ENCODE results near the gene CIB4.
"Not testable (repeated sequence)": the region's sequence is repeated elsewhere in the genome, so short reads cannot be mapped to it uniquely, and the experiment has no call there.

Gene CIB4

DNA sequence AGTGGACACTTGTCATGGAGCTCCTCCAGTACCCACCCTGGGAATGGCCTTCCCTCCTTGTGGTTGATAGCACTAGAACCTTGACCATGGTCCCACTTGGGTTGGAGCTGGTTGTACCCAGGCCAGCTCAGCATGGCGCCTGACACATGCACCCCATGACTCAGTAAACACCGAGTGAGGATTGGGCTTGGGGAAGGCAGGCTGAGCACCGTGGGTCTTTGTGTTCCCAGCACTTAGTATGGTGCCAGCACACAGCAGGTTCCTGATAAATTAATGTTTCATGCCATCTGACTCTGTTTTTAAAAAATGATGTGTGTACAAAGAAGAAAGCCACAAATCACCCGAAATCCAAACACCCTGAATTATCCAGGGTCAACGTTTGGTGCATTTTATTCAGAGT lies 69.8 kb downstream of the CIB4 start:
- in situ Hi-C loops (cut with MboI; ENCODE audit: low sequenced_read_pairs) = no loop called here

DNA sequence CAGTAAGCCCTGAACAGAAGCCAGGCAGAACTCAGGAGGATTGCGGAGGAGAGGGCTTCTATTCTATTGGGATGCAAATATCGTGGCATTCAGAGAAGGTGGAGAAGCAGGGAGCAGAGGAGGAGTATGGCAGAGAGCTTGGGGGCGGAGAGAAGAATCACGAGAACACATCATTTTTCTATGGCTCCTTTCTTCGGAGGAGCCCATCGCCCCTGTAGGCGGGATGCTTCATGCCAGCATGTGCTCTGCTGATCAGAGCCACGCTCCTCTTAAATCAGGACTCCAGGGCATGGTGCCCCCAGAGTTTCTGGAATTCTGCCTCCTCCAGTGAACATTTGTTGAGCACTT lies 71.1 kb downstream of the CIB4 start:
- in situ Hi-C loops (cut with MboI; ENCODE audit: low sequenced_read_pairs) = no loop called here

DNA sequence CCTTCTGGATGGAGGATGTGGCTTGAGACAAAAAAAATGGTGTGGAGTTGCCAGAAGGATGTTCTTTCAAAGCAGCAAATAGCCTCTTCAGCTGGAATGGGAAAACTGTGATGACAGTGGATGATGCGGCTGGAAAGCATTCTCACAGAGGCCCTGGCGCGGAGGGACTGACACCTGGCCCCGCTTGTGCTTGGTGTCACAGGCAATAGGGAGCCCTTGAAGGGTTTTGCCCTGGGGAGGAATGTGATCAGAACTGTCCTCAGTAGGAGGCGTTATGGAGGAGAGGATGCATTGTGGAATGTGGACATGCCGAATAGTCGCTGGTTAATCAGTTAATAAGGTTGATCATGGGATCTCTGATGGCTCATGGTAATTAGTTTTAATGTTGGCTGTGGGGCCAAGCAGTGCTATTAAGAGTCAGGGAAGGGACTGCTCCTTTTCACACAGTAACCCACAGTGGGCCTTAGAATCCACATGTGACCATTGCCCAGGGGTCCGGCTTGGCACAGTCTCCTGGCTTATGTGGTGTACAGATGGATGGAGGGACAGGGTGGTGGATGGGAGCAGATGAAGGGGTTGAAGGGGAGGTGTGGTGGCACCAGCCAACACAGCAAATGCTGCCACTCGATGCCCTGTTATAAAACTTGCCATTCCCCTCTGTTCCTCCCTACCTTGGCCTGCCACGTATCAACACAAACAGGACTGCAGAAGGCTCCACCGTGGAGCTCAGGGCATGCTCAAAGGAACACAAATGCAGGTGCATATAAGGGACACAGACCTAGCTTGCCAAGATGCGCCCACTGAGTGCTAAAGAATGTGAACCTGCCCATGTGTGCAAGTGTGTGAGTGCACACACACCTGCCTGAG lies 71.7 kb downstream of the CIB4 start:
- in situ Hi-C loops (cut with MboI; ENCODE audit: low sequenced_read_pairs) = no loop called here

DNA sequence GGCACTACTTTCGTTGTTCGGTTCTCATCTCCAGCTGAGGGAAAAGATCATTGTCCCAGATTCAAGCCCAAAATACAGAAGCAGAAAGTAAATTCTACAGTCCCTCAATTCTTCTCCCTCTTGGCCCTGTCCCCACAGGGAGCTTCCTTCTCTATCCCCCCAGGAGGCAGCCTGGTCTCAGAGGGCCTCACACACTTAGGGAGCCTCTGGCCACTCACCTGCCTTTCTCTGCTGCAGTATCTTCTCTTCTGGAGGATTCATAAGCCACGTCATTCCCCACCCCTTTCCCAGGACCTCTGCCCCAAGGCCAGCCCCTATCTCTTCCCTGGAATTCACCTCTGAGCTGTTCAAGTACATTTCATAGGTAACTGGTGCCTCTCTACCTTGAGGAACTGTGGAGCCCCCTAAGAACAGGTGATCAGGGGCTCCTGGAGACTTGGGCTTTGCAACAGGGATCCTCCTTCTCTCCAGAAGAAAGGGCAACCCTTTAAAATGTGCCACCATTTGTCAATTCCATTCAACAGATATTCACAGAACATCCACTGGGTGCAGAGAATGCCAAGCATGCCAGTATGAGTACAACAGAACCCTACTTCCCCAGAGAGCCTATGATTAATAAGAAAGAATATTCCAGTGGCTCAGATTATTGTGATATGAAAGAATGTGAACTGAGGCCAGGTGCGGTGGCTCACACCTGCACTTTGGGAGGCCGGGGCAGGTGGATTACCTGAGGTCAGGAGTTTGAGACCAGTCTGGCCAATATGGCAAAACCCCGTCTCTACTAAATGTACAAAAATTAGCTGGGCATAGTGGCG lies 72.9 kb downstream of the CIB4 start:
- in situ Hi-C loops (cut with MboI; ENCODE audit: low sequenced_read_pairs) = no loop called here

DNA sequence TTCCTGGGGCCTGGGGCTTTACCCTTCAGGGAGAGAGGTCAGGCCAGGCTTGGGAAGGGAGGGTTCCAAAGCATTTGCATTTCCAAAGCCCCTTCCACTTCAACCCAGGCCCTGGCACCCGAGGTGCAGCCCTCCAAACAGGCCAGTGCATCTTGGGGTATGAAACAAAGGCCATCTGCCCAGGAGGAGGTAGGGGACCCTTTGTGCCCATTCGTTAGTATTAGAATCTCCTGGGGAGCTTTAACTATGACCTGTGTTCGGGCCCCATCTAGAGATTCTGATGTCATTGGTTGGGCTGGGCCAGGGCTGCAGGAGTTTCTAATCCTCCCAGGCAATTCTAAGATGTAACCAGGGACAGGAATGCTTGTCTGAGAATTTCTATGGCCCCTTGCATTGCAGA lies 73.6 kb downstream of the CIB4 start:
- in situ Hi-C loops (cut with MboI; ENCODE audit: low sequenced_read_pairs) = no loop called here

DNA sequence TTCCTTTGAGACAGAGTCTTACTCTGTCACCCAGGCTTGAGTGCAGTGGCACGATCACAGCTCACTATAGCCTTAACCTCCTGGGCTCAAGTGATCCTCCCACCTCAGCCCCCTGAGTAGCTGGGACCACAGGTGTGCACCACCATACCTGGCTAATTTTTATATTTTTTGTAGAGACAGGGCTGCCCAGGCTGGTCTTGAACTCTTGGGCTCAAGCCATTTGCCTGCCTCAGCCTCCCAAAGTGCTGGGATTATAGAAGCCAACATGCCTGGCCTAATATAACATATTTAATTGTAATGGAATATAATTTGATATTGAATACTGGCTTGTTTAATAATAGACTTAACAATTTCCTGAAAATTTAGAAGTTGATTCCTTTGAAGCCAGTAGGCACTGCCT lies 74.4 kb downstream of the CIB4 start:
- in situ Hi-C loops (cut with MboI; ENCODE audit: low sequenced_read_pairs) = not testable (repeated sequence)

DNA sequence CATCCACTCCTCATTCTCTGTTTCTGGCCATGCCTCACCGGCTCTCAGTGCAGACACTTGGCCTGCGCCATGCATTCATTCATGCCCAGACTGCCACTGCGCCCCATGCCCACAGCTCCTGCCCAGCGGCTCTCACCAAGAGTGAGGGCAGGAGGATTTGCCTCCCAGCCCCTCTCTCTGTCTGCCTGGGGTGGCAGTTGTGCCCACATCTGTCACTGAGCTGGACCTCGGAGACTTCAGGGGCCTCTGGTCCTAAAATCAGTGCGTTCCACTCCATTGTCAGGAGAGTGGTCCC lies 75.1 kb downstream of the CIB4 start:
- in situ Hi-C loops (cut with MboI; ENCODE audit: low sequenced_read_pairs) = no loop called here

DNA sequence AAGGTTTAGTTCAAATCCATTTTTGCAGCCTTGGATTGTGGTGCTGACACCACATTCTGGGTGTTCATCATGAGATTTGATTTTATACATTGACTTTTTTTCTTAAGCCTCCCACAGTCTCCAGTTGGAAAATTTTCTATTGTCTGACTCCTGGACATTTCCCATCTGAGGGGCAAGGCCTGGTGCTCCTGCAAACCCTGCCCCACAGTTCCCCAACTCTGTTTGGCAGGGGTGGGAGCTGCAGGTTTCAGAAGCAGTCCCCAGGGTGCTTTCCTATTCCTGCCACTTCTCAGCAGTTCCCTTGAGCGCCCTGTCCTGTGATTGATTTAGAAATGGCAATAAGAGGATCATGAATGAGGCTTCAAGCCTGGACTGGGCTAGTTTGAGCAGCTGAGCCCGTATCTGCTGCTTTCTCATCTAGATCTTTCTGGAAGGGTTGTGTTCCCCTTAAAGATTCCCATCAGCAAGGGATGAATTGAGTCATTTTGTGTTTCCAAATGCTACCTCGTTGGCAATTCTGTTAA lies 77.0 kb downstream of the CIB4 start:
- in situ Hi-C loops (cut with MboI; ENCODE audit: low sequenced_read_pairs) = no loop called here

DNA sequence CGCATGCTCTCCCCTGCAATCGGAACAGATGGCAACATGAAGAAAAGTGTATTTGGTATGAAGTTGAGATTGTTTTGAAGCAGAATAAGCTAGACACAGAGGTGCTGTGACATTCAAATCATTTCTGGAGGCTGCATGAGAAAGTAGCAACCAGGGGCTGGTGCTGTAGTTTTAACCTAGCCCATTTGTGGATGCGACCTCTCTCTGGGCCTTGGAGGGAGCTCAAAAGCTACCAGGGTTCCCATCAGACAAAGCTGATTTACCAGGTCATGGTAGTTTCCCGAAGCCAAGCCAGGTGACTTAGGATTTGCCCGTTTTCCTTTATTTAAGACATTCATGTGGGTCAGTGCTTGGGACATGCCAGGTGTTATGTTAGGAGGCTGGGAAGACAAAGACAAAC lies 77.5 kb downstream of the CIB4 start:
- in situ Hi-C loops (cut with MboI; ENCODE audit: low sequenced_read_pairs) = no loop called here

DNA sequence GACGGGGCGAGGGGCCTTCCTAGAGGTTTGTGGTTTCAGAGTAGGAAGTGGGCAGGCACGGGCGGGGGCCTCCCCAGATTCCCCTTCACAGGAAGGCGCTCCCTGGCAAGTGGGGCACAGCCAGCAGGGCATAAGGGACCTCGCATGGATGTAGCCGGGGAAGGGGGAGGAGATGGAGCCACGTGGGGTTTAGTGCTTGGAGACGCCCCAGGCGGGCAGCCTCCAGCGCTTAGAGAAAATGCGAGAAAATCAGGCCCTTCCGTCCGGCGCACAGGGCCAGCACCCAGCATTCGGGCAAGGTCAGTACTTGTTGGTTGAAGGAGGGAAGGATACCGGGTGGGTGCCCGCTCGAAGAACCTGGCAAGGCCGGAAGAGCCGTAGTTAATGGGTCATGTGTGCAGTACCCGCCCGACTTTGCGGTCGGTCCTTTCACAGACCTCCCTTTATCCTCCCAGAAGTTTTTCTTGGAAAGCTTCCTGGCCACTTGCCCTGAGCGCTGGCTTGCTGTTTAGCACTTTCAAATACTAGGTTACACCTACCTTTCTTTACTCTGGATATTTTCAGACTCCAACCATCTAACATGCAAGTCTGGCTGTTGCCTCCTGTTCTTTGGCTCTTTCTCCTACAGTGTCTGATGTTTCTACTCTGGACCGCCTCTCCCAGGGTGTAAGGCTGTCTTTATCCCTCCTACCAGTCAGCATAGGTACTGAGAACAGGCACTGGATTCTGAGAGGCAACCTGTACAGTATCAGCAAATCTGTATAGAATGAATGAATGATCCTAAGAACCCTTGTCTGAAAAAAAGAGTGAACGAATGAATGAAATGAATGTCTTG lies 78.1 kb downstream of the CIB4 start:
- in situ Hi-C loops (cut with MboI; ENCODE audit: low sequenced_read_pairs) = no loop called here

DNA sequence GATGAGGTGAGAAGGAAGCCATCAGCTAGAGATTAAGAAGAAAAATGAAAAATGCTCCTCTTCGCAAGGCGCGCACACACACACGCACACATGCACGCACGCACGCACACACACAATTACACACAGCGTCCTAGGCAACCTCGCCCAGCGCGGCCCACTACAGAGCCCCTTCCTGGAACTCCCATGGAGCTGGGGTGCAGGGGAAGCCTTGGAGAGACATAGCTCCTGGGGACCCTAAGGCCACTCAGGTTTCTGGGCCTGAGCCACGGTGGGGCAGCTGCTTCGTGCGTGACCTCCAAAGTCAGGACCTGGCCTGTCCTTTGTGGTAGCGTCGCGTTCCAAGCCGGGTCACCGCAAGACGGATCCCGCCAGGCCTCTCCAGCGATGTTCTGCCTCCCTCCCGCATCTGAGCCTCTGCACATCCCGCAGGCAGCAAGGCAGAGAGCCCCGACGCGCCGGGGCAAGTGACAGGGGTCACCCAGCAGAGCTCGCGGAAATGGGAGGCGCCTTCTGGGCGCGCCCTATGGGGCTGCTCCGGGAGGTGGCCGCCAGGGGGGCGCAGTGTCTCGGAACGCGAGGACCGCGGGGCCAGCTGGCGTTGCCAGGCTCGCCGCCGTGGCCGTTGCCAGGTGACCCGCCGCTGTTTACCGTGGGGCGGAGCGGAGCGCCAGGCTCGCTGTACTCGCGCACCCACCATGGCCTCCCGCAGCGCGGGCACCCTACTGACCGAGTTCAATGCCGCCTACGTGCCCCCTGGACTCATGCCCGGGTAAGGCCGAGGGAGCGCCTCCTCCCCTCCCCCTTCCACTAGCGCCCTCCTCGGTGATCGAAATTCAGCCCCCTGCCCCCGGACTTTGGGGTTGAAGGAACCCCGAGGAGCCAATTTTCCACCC lies 79.0 kb downstream of the CIB4 start:
- in situ Hi-C loops (cut with MboI; ENCODE audit: low sequenced_read_pairs) = no loop called here

DNA sequence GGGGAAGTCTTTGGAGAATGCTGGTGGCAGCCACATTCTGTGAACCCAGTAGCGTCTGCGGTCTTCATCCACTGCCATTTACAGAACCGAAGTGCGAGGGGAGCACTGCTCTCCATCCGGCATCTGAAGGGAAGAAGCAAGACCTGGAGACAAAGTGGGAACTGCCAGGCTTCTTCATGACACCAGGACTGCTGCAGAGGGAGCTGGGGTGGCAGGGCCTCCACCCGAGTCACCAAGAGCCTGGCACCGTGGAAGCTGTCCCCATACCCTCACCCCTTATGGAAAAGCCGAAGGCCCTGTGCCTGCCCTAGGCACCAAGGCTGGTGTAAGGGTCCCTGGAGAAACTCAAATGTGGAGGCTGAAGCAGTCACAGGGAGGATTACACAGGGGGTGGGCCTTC lies 79.8 kb downstream of the CIB4 start:
- in situ Hi-C loops (cut with MboI; ENCODE audit: low sequenced_read_pairs) = no loop called here

DNA sequence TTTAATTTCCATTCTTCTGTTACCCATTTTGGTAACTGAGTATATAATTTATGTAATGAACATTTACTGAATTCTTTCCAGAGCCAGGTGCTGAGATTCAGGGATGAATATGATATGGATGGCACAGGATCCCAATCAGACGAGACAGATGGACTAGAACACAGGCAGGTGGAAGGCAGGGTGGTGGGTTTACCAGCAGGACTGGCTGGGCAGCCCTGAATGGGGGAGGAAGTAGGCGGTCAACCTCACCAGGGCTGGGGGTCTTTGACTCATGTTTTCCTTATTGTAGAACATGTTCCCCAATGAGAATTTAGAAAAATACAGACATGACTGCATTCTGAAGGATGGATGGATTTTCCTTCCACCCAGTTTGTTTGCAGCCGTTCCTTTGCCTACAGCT lies 80.3 kb downstream of the CIB4 start:
- in situ Hi-C loops (cut with MboI; ENCODE audit: low sequenced_read_pairs) = no loop called here

DNA sequence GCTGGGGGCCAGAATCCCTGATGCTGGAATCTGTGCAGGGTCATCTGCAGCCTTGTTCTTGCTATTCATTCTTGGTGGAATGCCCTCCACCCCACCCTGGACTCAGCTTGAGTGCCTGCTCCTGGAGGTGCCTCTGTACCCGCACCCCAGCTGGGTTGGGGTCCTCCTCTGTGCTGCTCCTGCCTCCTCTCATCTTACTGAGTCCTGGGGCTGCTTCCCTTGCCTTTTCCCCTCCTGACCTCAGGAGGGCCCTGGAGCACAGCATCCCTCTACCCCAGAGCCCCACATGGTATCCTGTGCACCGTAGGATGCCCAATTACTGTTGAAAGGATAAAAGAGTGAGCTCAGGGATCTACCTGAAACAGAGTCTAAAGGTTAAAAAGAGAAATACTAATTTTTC lies 81.6 kb downstream of the CIB4 start:
- in situ Hi-C loops (cut with MboI; ENCODE audit: low sequenced_read_pairs) = no loop called here

DNA sequence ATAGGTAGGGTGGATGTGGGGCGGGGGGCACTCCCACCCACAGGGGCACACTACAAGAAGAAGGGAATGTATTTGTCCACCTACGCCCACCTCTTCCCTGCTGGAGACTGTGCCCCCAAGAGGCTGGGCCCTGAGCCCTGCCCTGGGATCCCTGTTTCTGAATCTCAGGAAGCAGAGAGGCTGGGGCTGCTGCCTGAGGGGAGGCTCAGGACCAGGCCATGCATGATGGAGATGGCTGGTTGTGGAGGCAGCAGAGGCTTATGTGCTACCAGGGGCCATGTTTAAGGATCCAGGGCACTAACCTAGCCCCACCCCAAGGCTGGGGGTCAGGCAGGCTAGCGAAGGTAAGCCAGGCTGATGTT lies 82.1 kb downstream of the CIB4 start:
- in situ Hi-C loops (cut with MboI; ENCODE audit: low sequenced_read_pairs) = no loop called here

DNA sequence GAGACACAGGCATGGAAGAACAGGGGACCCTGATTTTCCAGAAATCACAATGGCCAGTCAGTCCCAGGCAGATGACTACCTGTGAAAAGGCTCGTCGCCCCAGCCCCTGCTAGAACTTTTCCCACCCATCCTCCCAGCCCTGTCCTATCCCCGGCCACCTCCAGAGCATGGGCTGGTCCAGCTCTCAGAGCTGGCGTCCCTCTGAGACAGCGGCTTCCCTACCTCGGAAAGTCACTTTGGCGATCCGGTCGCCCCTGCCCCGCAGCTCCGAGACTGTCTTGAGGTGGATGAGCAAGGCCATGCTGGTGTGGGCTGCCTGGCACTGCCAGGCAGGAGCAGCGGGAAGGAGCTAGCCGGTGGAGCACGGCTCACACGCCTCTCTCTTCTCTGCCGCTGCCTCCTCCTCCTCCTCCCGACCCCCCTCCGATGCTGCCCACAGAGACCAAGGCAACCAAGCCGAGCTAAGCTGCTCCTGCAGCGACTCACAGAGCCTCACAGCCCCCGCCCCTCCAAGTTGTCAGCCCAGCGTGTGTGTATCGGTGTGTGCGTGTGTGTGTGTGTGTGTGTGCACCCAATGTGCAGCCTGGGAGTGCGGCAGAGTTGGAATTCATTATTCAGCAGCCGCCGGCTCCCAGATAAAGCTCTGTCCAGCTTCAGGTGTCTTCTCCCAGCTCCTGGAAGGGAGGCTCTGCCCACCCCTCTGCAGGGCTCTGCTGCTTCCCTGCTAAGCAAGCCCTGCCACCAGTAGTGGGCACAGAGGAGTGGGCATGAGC lies 82.7 kb downstream of the CIB4 start:
- in situ Hi-C loops (cut with MboI; ENCODE audit: low sequenced_read_pairs) = no loop called here

DNA sequence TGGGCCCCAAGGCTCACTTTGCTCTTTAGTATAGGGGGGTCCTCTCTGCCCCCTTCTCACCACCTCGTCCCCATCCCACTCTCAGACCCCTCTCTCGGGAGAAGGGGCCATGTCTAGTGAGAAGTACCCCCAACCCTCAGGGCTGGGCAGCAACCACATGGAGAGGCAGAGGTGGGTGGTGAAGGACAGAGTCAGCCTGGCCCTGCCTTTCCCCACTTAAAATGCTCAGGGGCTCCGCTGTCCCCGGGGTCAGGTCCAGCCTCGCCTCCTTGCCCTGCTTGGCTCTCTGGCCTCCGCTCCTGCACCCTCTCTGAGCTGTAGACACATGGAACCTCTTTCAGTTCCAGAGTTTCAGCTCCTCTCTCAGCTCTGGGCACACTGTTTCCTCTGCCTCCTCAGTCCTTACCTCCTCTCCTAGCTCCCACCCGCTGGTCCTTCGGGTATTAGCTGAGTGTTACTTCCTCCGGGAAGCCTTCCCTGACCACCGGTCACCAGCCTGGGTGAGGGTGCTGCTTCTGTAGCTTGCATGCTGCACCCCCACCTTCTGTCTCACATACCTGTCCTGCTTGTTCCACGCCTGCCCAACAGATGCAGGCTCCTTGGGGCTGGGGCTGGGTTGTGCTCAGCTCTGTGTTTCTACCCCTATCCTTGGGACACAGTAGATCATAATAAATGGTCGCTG lies 83.8 kb downstream of the CIB4 start:
- in situ Hi-C loops (cut with MboI; ENCODE audit: low sequenced_read_pairs) = no loop called here

DNA sequence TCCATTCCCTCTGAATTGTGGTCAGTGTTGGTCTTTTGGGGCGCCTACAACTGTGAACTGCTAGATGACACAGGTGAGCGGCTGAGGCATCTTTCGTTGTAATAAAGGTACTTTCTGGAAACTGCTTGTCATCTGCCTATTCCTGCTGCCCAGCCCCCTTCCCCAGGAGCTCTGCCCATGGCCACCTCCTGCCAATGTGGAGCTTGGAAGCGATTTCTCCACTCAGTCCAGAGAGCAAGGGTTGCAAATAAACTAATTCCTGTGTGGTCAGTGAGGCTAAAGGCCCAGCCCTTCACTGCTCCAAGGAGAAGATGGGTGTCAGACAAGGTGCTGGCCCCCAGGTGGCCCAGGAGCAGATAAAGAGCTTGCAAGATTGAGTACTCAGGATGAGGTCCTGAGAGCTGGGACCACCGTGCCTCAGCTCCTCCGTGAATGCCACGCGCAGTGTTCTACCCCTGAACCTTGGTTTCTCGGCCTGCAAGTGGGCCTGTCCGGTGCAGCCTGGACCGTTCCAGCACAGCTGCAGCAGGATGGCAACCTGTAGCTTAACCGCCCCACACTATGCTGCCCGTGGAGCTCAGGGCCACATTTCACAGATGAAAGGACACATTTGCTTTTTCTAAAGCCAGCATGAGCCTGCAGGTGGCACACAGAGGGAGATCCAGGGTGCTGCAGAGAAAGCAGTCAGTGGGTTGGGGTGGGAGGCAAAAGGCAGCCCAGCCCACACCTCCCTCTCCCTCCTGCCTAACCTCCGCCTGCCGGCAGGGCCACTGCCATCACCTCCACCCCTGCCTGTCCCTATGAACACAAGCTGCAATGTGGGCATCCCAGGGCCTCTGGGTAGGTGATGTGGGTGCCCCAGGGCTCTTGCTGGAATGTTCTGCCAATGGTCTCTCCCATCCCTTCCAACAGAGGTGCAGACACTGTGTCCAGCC lies 84.6 kb downstream of the CIB4 start:
- in situ Hi-C loops (cut with MboI; ENCODE audit: low sequenced_read_pairs) = no loop called here
